GM19238 (cell line): ENCODE measurements around the gene MEI1.
"Not testable (repeated sequence)": the region's sequence is repeated elsewhere in the genome, so short reads cannot be mapped to it uniquely, and the experiment has no call there.

ENCODE experiments used
- DNase-seq: peaks from one replicate; pipeline ENCODE4 v3.0.0; 2011; ENCODE audit warnings: low spot score; ENCODE audit not compliant: insufficient read length

Gene MEI1, protein sequence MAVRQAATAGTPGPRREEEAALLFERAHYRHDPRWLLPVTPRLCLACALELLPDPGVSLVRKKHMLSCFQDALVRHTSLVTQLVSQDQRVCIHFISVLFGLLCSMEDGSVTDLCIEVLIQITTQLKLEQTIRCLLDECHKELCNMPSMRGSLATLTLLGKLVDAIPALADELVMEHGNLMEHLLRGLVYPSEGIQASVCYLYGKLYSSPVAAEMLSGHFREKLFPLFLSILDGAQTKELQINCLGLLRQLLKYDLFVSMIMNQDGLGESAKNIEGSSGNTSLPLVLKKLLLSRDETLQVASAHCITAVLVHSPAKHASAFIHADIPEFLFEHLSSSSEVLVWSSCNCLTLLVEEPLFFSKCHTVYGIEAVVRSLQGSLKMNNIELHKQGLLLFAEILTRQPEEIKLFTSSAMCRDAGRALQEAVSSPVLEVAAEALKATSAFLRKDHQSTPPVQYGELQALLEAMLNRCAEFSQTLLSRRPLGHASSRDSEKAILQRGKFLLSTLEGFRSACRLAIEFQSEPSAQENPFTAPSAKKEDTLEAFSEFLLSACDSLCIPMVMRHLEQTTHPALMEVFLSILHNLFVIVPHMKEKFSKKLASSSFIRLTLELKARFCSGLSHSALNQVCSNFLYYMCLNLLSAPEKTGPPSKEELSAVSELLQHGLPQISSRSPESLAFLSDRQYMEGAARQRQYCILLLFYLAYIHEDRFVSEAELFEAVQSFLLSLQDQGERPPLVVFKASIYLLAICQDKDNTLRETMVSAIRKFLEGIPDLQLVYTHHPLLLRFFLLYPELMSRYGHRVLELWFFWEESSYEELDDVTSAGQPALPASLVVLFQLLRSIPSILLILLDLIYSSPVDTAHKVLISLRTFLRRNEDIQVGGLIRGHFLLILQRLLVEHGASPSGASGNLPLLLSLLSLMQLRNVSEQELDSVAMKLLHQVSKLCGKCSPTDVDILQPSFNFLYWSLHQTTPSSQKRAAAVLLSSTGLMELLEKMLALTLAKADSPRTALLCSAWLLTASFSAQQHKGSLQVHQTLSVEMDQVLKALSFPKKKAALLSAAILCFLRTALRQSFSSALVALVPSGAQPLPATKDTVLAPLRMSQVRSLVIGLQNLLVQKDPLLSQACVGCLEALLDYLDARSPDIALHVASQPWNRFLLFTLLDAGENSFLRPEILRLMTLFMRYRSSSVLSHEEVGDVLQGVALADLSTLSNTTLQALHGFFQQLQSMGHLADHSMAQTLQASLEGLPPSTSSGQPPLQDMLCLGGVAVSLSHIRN

DNA sequence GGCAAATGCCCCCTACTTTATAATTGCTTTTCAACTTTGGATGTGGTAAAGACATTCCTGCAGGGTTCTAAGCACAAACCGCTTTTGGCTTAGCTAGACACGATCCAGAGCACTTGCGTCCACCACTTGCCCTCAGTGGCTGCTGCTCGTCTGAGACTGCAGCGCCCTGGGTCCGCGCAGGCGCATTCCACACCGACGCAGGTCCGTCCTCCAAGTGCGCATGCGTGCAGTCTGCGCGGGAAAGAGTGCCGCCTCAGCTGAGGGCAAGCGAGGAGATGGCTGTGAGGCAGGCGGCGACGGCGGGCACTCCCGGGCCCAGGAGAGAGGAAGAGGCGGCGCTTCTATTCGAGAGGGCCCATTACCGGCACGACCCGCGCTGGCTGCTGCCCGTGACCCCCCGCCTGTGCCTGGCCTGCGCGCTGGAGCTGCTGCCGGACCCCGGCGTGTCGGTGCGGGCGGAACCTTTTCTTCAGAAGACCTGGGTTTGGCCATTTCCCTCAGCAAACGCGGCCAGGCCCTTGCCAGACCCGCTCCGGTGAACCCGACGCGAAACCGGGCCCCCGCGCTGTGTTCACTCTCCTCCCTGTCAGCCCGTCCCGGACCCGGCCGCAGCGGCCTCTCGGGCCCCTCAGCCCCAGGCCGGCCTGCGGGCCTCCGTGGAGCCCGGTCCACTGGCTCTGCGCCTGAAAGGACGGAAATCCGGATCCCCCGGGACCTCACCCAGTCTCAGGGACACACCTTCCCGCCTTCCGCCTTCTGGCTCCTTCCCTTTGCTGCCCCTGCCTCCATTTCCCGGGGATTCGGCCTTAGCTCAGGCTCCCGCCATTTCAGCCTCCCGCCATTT lies at the start of gene MEI1:
Gene MEI1 (plus strand): TSS at position 240 of the 844 bp plus-strand sequence. CDS start 36 bp downstream, at position 276.
- peak; percentile 90 for DNase-seq

DNA sequence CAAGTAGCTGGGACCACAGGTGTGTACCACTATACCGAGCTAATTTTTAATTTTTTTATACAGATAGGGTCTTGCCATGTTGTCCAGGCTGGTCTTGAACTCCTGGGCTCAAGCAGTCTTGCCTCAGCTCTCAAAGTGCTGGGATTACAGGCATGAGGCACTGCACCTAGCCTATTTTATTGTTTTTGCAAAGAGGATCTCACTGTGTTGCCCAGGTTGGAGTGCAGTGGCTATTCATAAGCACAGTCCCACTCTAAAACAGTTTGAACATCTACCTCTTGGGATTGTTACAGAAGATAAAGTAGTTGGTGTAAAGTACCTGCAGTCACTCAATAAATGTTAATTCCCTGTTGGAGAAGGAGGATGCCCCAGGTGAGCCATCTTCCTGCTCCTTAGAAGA lies 49.1 kb upstream of the MEI1 start:
- no peak for DNase-seq

- no peak for DNase-seq
Observed at GRCh38 chr22:41650821-41651220, 48.5 kb upstream of the MEI1 start.

- DNase-seq, result no peak
Observed at GRCh38 chr22:41654322-41654721, 45.0 kb upstream of the MEI1 start.

DNA sequence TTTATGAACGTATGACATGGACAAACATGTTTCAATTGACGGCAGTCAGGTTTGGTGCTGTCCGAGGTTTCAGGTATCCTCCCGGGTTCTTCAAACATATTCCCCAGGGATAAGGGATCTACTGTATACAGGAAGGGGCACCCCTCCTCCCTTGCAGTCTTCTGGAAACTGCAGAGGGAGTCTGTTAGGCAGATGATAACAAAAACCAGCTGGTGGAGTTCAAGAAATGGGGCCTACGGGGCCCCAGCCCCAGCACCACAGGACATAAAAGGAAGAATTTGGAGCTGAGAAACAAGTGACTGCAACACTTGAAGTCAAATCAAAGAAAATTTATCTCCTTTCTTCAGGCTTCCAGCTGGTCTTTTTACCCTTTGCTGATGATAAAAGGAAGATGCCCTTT lies 42.7 kb upstream of the MEI1 start:
- DNase-seq, result no peak

GRCh38 chr22:41657709-41658108 lies 41.6 kb upstream of the MEI1 start:
- DNase-seq, result no peak

GRCh38 chr22:41658869-41659268 lies 40.4 kb upstream of the MEI1 start:
- no peak for DNase-seq

- no peak for DNase-seq
Observed at GRCh38 chr22:41659941-41660340, 39.4 kb upstream of the MEI1 start.

DNA sequence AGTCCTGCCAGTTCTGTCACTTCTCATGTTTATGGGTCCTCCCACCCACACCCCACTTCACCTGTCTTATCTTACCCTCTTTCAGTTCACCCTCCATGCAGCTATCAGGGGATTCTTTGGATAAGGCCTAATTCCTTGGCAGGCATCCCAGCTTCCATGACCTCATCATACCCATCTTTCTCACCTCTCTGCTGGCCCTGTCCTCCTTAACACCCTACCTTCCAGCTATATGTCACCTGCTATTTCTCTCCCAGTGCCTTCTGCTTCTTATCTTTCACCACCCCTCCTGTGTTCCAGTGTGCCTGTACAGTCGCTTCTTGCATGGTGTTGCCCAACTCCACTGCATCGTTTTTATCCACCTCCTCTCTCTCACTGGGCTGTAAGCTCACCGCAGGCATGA lies 38.9 kb upstream of the MEI1 start:
- DNase-seq, result no peak

DNA sequence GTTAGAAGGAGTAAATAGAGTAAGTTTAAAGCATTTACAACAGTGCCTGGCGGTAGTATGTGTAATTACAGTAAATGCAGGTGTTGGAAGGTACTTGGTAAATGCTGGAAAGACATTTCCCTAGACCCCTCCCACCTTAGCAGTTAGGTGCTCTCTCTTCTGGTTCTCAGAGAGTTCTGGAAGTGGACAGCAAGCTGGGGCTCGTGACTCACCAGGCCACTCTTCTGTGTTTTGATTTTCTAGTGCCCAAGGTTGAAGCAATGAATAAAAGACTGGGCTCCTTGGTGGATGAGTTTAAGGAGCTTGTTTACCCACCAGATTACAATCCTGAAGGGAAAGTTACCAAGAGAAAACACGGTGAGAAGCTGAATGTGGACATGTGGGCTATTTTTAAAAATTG lies 38.2 kb upstream of the MEI1 start:
- no peak for DNase-seq

GRCh38 chr22:41661713-41662112 lies 37.6 kb upstream of the MEI1 start:
- no peak for DNase-seq

DNA sequence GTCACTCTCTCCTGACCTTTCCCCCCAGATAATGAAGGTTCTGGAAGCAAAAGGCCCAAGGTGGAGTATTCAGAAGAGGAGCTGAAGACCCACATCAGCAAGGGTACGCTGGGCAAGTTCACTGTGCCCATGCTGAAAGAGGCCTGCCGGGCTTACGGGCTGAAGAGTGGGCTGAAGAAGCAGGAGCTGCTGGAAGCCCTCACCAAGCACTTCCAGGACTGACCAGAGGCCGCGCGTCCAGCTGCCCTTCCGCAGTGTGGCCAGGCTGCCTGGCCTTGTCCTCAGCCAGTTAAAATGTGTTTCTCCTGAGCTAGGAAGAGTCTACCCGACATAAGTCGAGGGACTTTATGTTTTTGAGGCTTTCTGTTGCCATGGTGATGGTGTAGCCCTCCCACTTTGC lies 35.7 kb upstream of the MEI1 start:
- not testable (repeated sequence) for DNase-seq

DNA sequence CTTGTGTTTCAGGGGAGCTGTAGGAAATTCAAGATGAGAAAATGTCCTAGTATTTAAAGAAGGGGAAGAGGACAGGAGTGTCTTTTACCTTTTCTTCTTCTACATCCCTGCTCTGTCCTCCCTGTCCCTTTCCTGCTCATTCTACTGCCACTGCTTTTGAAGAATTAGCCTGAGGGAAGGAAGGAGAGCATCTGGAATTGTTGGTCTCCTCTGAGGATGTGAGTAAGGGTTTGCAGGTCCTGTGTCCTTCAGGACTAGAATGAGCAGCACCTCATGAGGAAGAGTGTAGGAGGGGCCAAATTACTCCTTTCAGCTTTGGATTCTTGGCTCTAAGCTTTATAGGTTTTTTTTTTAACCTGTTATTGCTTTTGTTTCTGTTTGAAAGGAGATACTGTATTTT lies 34.8 kb upstream of the MEI1 start:
- DNase-seq, result no peak

DNA sequence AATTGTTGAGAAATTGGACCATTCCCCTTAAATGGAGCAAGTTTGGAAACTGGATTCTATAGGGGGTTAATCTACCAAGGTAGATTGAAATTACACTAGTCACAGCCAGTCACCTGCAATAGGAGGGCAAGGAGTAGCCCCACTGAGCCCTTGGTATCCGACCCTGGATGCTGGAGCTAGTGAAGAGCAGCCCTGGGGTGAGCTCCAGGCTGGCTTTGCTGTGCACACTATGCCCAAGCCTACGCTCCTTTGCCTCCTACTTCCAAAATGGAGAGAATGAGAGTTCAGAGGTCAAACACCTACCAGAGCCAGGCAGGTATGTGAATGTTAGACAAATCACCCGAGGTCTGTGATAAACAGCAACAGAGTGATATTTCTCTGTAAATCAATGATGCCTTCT lies 34.4 kb upstream of the MEI1 start:
- no peak for DNase-seq

DNA sequence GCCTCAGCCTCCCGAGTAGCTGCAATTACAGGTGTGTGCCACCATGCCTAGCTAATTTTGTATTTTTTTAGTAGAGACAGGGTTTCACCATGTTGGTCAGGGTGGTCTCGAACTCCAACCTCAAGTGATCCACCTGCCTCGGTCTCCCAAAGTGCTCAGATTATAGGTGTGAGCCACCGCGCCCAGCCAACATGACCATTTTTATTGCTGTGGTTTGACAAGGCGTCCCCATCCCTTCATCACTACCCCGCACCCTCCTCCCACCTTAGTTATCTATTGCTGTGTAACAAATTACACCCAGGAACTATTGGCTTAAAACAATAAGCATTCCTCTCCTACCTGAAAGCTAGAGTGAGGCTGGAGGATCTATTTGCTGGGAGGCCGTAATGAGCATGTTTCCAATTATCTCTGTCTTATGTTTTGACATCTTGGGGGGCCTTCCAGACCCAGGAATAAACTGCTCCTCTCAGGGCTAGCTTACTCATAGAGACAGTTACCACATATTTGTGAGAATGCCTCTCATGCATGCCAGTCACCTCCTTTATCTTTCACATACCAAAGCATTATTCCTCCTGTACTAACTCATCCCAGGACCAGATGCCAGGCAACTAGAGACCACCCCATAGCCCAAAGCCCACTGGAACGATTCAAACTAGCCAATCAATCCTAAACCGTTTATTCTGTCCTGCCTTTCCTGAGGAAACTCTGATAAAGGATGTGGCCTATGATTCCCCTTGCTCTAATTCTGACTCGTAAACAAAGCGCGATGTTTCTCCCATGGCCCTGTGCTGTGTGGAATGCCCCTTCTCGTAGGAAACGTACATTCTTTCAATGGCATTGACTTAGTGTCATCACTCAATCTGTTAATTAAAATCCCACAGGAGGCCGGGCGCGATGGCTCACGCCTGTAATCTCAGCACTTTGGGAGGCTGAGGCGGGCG lies 30.1 kb upstream of the MEI1 start:
- no peak for DNase-seq

- not testable (repeated sequence) for DNase-seq
Observed at GRCh38 chr22:41672096-41672495, 27.2 kb upstream of the MEI1 start.

GRCh38 chr22:41672780-41673509 lies 26.4 kb upstream of the MEI1 start:
- DNase-seq, result no peak

GRCh38 chr22:41674846-41675340 lies 24.4 kb upstream of the MEI1 start:
- no peak for DNase-seq

DNA sequence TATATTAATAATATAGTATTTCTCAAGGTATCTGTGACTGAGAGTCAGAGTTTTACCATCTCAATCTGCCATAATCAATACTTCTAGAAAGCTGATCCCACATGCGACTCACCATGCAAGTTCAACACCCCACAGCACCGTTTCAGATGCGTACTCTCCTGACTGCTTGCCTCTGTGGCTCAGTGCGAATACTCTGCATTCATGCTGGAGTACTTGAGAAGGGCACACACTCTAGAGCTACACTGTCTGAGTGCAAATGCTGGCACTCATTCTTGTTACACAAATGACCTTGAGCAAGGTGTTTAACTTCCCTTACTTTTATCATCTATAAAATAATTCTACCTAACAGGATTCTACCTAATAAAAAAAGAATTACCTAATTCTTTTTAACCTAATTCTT lies 23.2 kb upstream of the MEI1 start:
- no peak for DNase-seq
